ENCODE results near the gene SCGB1D1. TPM values are rescaled to one million over a fixed set of nuclear protein-coding genes. Genes with fewer than 3 reads are reported as not detected.

SCGB1D1 gene, protein sequence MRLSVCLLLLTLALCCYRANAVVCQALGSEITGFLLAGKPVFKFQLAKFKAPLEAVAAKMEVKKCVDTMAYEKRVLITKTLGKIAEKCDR
- not detected in 2 replicates for total RNA-seq

- DNase-seq (ENCODE audit: low spot score) = no peak
- H3K4me3 Mint-ChIP-seq (ENCODE audit: low read depth) = no peak within 1 kb of the TSS
- H3K36me3 Mint-ChIP-seq (ENCODE audit: low read depth) = no peaks in the 10 kb centered on the region
- intact Hi-C loops (cut with micrococcal nuclease) = no loop called here
- peaks cover 30% of the 10 kb centered on the region for H3K27me3 Mint-ChIP-seq (ENCODE audit: low read depth)
- no peaks in the 10 kb centered on the region for H3K4me1 Mint-ChIP-seq (ENCODE audit: low read depth)
- H3K9me3 Mint-ChIP-seq = no peaks in the 10 kb centered on the region
- H3K27ac Mint-ChIP-seq = no peak within 1 kb of the TSS
Observed at GRCh38 chr11:62190011-62190410, at the start of gene SCGB1D1. Gene SCGB1D1, plus strand, starts transcription at chr11:62190216. Its CDS starts 69 bp downstream, at chr11:62190285.

GRCh38 chr11:62140304-62141110, 49.5 kb upstream of the SCGB1D1 start:
- H3K4me1 Mint-ChIP-seq (ENCODE audit: low read depth) = no peaks in the 10 kb centered on the region
- no peaks in the 10 kb centered on the region for H3K9me3 Mint-ChIP-seq
- H3K36me3 Mint-ChIP-seq (ENCODE audit: low read depth) = peaks cover 56% of the 10 kb centered on the region
- H3K27me3 Mint-ChIP-seq (ENCODE audit: low read depth) = no peaks in the 10 kb centered on the region
- H3K27ac Mint-ChIP-seq = no peak overlapping the region
- DNase-seq (ENCODE audit: low spot score) = no peak
- no peak overlapping the region for H3K4me3 Mint-ChIP-seq (ENCODE audit: low read depth)
- intact Hi-C loops (cut with micrococcal nuclease) = no loop called here

DNA sequence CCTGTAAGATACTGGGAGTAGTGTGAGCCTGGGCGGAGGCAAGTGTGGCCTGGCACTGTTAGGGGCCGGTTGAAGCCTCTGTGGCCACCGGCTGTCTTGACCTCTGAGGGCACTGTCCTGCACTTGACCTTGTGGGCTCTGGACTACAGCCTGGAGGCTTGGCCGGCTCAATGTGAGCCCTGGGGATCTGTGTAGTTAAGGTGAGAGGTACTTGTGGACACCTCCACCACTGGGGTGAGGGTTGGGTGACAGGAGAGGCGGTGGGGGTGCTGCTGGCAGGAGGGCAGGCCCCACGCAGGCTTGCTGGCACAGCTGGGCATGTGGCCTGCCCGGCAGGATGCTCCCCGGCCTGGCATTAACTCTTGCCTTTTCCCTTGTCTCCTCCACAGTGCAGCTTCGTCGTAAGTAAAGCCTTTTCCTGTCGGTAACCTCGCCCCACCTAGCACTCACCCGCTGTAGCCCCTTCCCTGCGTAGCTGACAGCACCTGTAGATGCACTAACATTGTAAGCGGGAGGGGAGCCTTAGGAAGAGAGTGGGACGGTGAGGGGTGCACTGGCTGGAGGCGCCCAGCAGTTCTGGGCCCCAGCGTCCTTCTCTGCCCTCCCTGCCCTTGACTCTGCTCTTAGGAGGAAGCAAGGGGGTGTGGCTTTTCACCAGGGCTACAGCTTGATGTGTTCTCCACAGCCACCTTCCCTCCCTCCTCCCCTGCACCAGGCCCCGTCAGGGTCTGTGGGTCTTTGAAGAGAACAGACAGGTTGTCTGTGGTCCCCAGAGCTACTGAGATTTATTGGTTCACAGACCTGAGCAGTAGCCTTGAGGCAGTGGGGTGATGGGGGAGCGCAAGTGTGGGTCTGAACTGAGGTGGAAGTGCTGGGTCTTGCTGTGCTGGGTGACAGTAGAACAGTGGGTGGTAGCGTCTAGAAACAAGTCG, 48.6 kb upstream of the SCGB1D1 start:
- Mint-ChIP-seq H3K4me3 (ENCODE audit: low read depth) (no peak overlapping the region), H3K9me3 (no peaks in the 10 kb centered on the region), H3K36me3 (ENCODE audit: low read depth) (peaks cover 61% of the 10 kb centered on the region), H3K4me1 (ENCODE audit: low read depth) (no peaks in the 10 kb centered on the region), H3K27ac (no peak overlapping the region), H3K27me3 (ENCODE audit: low read depth) (no peaks in the 10 kb centered on the region)
- intact Hi-C loops (cut with micrococcal nuclease) = no loop called here
- DNase-seq (ENCODE audit: low spot score) = no peak

DNA sequence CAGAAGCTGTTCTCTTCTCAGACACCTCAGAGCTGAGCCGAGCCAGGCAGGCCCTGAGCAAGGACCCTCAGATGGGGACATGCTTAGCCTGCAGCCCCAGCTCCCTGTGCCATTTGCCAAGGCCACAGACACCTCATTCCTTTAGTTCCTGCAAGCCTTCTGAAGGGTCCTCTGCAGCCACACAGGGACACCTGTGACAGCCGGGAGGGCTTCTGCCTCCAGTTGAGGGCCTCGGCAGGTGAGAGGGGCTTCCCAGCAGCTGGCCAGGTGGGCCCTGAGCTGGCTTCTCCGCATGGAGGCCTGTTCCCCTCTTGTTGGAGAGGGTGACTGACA, 48.0 kb upstream of the SCGB1D1 start:
- H3K4me1 Mint-ChIP-seq (ENCODE audit: low read depth) = no peaks in the 10 kb centered on the region
- no peak overlapping the region for H3K4me3 Mint-ChIP-seq (ENCODE audit: low read depth)
- H3K27ac Mint-ChIP-seq = no peak overlapping the region
- no peaks in the 10 kb centered on the region for H3K9me3 Mint-ChIP-seq
- H3K36me3 Mint-ChIP-seq (ENCODE audit: low read depth) = peaks cover 62% of the 10 kb centered on the region
- intact Hi-C loops (cut with micrococcal nuclease) = no loop called here
- no peaks in the 10 kb centered on the region for H3K27me3 Mint-ChIP-seq (ENCODE audit: low read depth)
- no peak for DNase-seq (ENCODE audit: low spot score)

DNA sequence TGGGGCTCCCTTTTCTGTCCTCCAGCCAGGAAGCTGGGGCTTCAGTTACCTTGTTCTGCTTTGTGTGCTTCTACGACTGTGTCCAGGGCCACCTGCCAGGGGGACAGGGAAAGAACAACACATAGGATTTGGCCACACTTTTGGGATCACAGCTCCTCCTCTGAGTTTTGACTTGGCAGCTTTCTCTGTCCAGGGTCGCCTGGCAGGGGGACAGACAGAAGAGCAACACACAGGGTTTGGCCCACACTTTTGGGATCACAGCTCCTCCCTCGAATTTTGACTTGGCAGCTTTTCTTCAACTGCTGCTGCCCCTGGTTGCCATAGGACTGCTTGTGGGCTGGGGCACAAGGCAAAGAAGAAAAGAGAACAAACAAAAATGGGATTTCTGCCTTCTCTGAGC, 47.1 kb upstream of the SCGB1D1 start:
- Mint-ChIP-seq H3K27ac (no peak overlapping the region), H3K4me1 (ENCODE audit: low read depth) (no peaks in the 10 kb centered on the region), H3K4me3 (ENCODE audit: low read depth) (no peak overlapping the region), H3K36me3 (ENCODE audit: low read depth) (peaks cover 68% of the 10 kb centered on the region), H3K9me3 (no peaks in the 10 kb centered on the region), H3K27me3 (ENCODE audit: low read depth) (no peaks in the 10 kb centered on the region)
- intact Hi-C loops (cut with micrococcal nuclease) = no loop called here
- no peak for DNase-seq (ENCODE audit: low spot score)

GRCh38 chr11:62143727-62144126, 46.3 kb upstream of the SCGB1D1 start:
- DNase-seq (ENCODE audit: low spot score) = no peak
- Mint-ChIP-seq H3K36me3 (ENCODE audit: low read depth) (peaks cover 67% of the 10 kb centered on the region), H3K4me3 (ENCODE audit: low read depth) (no peak overlapping the region), H3K9me3 (no peaks in the 10 kb centered on the region), H3K27me3 (ENCODE audit: low read depth) (no peaks in the 10 kb centered on the region), H3K27ac (no peak overlapping the region), H3K4me1 (ENCODE audit: low read depth) (no peaks in the 10 kb centered on the region)
- intact Hi-C loops (cut with micrococcal nuclease) = no loop called here

DNA sequence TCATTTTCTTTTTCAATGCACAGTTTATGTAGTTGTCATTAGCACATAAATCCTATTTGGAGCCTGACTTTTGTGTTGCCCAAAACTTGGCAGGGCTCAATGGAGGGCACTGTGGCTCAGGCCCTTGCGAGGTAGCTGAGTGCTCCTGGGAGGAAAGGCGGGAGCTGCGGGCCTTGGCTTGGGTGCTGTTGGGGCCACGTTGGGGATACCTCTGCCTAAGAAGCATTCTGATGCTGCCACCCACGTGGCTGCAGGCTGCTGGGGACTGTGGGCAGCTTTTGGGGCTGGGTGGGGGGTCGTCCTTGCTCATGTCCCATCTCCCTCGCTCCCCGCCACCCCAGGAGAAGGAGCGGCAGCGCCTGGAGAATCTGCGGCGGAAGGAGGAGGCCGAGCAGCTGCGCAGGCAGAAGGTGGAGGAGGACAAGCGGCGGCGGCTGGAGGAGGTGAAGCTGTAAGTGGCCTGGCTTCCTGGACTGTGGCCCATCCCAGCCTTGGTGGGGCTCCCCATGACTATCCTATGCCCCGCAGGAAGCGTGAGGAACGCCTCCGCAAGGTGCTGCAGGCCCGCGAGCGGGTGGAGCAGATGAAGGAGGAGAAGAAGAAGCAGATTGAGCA, 45.3 kb upstream of the SCGB1D1 start:
- no peak overlapping the region for H3K27ac Mint-ChIP-seq
- intact Hi-C loops (cut with micrococcal nuclease) = no loop called here
- peaks cover 73% of the 10 kb centered on the region for H3K36me3 Mint-ChIP-seq (ENCODE audit: low read depth)
- H3K9me3 Mint-ChIP-seq = no peaks in the 10 kb centered on the region
- no peaks in the 10 kb centered on the region for H3K4me1 Mint-ChIP-seq (ENCODE audit: low read depth)
- no peaks in the 10 kb centered on the region for H3K27me3 Mint-ChIP-seq (ENCODE audit: low read depth)
- H3K4me3 Mint-ChIP-seq (ENCODE audit: low read depth) = no peak overlapping the region
- DNase-seq (ENCODE audit: low spot score) = no peak

- no peak overlapping the region for H3K27ac Mint-ChIP-seq
- H3K4me3 Mint-ChIP-seq (ENCODE audit: low read depth) = no peak overlapping the region
- H3K27me3 Mint-ChIP-seq (ENCODE audit: low read depth) = no peaks in the 10 kb centered on the region
- no peaks in the 10 kb centered on the region for H3K4me1 Mint-ChIP-seq (ENCODE audit: low read depth)
- no peak for DNase-seq (ENCODE audit: low spot score)
- no peaks in the 10 kb centered on the region for H3K9me3 Mint-ChIP-seq
- intact Hi-C loops (cut with micrococcal nuclease) = no loop called here
- peaks cover 75% of the 10 kb centered on the region for H3K36me3 Mint-ChIP-seq (ENCODE audit: low read depth)
Observed at GRCh38 chr11:62145261-62145871, 44.6 kb upstream of the SCGB1D1 start.

DNA sequence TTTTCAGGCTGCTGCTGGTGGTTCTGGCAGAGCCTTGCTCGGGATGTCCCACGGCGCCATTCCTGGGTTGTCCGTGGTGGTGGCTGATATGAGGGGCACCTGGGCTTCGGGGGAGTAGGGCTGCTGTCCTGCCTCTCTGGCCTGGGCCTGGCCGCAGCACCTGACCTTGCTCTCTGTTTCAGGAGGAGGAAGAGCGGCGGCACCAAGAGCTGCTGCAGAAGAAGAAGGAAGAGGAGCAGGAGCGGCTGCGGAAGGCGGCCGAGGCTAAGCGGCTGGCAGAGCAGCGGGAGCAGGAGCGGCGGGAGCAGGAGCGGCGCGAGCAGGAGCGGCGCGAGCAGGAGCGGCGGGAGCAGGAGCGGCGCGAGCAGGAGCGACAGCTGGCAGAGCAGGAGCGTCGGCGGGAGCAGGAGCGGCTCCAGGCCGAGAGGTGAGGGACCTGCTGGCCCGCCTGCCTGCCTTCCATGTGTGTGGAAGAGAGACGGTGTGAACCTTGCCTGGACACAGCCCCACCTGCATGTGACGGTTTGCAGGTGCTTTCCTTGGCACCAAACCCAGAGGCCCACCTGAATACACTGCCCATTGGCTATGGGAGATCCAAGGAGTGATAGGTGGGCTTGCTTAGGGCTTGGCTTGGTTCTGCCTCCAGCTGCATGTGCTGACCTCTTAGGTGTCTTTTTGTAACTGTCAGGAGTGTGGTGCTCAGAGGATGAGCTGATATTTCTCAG, 43.4 kb upstream of the SCGB1D1 start:
- Mint-ChIP-seq H3K36me3 (ENCODE audit: low read depth) (peaks cover 76% of the 10 kb centered on the region), H3K27me3 (ENCODE audit: low read depth) (no peaks in the 10 kb centered on the region), H3K27ac (no peak overlapping the region), H3K4me1 (ENCODE audit: low read depth) (no peaks in the 10 kb centered on the region), H3K9me3 (no peaks in the 10 kb centered on the region), H3K4me3 (ENCODE audit: low read depth) (no peak overlapping the region)
- intact Hi-C loops (cut with micrococcal nuclease) = no loop called here
- no peak for DNase-seq (ENCODE audit: low spot score)

GRCh38 chr11:62147545-62147944, 42.5 kb upstream of the SCGB1D1 start:
- Mint-ChIP-seq H3K36me3 (ENCODE audit: low read depth) (peaks cover 76% of the 10 kb centered on the region), H3K27ac (no peak overlapping the region), H3K4me1 (ENCODE audit: low read depth) (no peaks in the 10 kb centered on the region), H3K9me3 (no peaks in the 10 kb centered on the region), H3K27me3 (ENCODE audit: low read depth) (no peaks in the 10 kb centered on the region), H3K4me3 (ENCODE audit: low read depth) (no peak overlapping the region)
- intact Hi-C loops (cut with micrococcal nuclease) = no loop called here
- no peak for DNase-seq (ENCODE audit: low spot score)

GRCh38 chr11:62148271-62148980, 41.6 kb upstream of the SCGB1D1 start:
- Mint-ChIP-seq H3K4me1 (ENCODE audit: low read depth) (no peaks in the 10 kb centered on the region), H3K4me3 (ENCODE audit: low read depth) (no peak overlapping the region), H3K9me3 (no peaks in the 10 kb centered on the region), H3K27ac (no peak overlapping the region), H3K36me3 (ENCODE audit: low read depth) (peaks cover 76% of the 10 kb centered on the region), H3K27me3 (ENCODE audit: low read depth) (no peaks in the 10 kb centered on the region)
- intact Hi-C loops (cut with micrococcal nuclease) = no loop called here
- no peak for DNase-seq (ENCODE audit: low spot score)
